Spleen (tissue), 11 donors: ENCODE results near the gene USP10. TPM values are rescaled to one million over a fixed set of nuclear protein-coding genes. Genes with fewer than 3 reads are reported as not detected.

Source experiments
- DNase-seq: peaks from one replicate; pipeline ENCODE4 v3.0.0-alpha.2; 2020
- H3K27ac ChIP-seq, 8 donors: fragments of 200-600 bp; sonication (generic) in 7 of 8; 1 replicate in 4 of 8; 2 replicates in 4 of 8; pipeline versions ENCODE4 v1.5.0 to v1.8.0; 2016 to 2021; ENCODE audit warnings: inconsistent platforms in 4 of 8, mild to moderate bottlenecking in 4 of 8, moderate library complexity in 1 of 8
- H3K27me3 ChIP-seq, 7 donors: fragments of 200-600 bp; sonication (generic) in 6 of 7; replicated peaks in 1 of 7; 1 replicate in 4 of 7; 2 replicates in 3 of 7; pipeline versions ENCODE4 v1.5.0 to v1.8.0; 2016 to 2021; ENCODE audit warnings: inconsistent platforms in 3 of 7, mild to moderate bottlenecking in 1 of 7
- H3K36me3 ChIP-seq, 6 donors: fragments of 200-600 bp; sonication (generic) in 5 of 6; 1 replicate in 4 of 6; 2 replicates in 2 of 6; pipeline versions ENCODE4 v1.5.0 to v1.8.0; 2016 to 2021; ENCODE audit warnings: inconsistent platforms in 2 of 6
- H3K4me1 ChIP-seq, 6 donors: fragments of 200-600 bp; sonication (generic) in 5 of 6; 1 replicate in 3 of 6; 2 replicates in 3 of 6; pipeline versions ENCODE4 v1.5.0 to v1.8.0; 2016 to 2021; ENCODE audit warnings: inconsistent platforms in 3 of 6
- H3K4me3 ChIP-seq, 8 donors: fragments of 200-600 bp; sonication (generic) in 7 of 8; 1 replicate in 4 of 8; 2 replicates in 4 of 8; pipeline versions ENCODE4 v1.5.0 to v1.8.0; 2016 to 2021; ENCODE audit warnings: inconsistent platforms in 4 of 8, mild to moderate bottlenecking in 4 of 8, moderate library complexity in 2 of 8
- H3K9me3 ChIP-seq, 8 donors: fragments of 200-600 bp; sonication (generic) in 7 of 8; 1 replicate in 4 of 8; 2 replicates in 4 of 8; pipeline versions ENCODE4 v1.5.0 to v1.8.0; 2016 to 2021; ENCODE audit warnings: inconsistent platforms in 4 of 8
- POLR2A ChIP-seq, 3 donors: fragments of 450-650 bp; IDR thresholded peaks; one replicate each; pipeline ENCODE4 v1.5.1; 2017; ENCODE audit warnings: antibody characterized with exemption in 3 of 3, mild to moderate bottlenecking in 1 of 3
- POLR2AphosphoS5 ChIP-seq, 3 donors: sonication (generic); formaldehyde crosslinking; IDR thresholded peaks; one replicate each; pipeline ENCODE4 v1.5.1; 2017; ENCODE audit warnings: antibody characterized with exemption in 3 of 3
- WGBS, 5 donors: extraction: QIAGEN DNeasy Blood & Tissue Kit in 3 of 5; methylation state at CpG; one replicate each; pipeline versions ENCODE4 v1.1.5 to v1.1.7; 2013 to 2018; 5-methylcytosine and 5-hydroxymethylcytosine counted together
- intact Hi-C: fragments of 100-400 bp; cut with DNase I; formaldehyde crosslinking; loops from one replicate; pipeline ENCODE4 v1.15.0; 2023; ENCODE audit warnings: low total_unique reads
- polyA plus RNA-seq, 3 donors: library from polyadenylated mRNA; stranded (reverse); fragments of 200-250 nt; gene quantifications; one replicate each; pipeline ENCODE4 v1.2.1, GENCODE V29; 2013
- total RNA-seq, 7 donors: library from RNA; depleted of rRNA in 3 of 7; stranded (reverse); fragments of >200 nt in 3 of 7; fragmentation: NEBNext Ultra II Directional in 4 of 7; extraction: Animal tissue kit (Norgen Biotek cat#: 25700) in 4 of 7; gene quantifications; one replicate each; pipeline versions ENCODE4 v1.1.0 to v1.2.1, GENCODE V29; 2016 to 2021
- TF ChIP-seq, protein P1 (sequence below), 11 experiments: fragments of 200-600 bp in 7 of 11; fragments of 450-650 bp in 4 of 11; sonication (generic) in 4 of 11; IDR thresholded peaks in 8 of 11; conservative IDR thresholded peaks in 3 of 11; 1 replicate in 7 of 11; 2 replicates in 4 of 11; pipeline versions ENCODE4 v1.4.0 to v1.8.0; 2016 to 2021; ENCODE audit warnings: antibody characterized with exemption in 11 of 11, inconsistent platforms in 4 of 11, mild to moderate bottlenecking in 1 of 11
- donor health status: healthy with polysubstance abuse.
- donor health status: DM: no; HTN: no; CAD: no; lungs with moderate emphysema.
- donor health status: DM: no; HTN: no; CAD: no.
- donor health status: Bipolar disorder and iron deficiency.
- donor health status: healthy.
- donor health status: DM: no; HTN: no; CAD: no.
- donor health status: DM: yes; HTN: yes; CAD: no.

Gene USP10
- total and polyA plus RNA-seq, 10 donors = 28.1 to 105 (median 79.5) TPM

DNA sequence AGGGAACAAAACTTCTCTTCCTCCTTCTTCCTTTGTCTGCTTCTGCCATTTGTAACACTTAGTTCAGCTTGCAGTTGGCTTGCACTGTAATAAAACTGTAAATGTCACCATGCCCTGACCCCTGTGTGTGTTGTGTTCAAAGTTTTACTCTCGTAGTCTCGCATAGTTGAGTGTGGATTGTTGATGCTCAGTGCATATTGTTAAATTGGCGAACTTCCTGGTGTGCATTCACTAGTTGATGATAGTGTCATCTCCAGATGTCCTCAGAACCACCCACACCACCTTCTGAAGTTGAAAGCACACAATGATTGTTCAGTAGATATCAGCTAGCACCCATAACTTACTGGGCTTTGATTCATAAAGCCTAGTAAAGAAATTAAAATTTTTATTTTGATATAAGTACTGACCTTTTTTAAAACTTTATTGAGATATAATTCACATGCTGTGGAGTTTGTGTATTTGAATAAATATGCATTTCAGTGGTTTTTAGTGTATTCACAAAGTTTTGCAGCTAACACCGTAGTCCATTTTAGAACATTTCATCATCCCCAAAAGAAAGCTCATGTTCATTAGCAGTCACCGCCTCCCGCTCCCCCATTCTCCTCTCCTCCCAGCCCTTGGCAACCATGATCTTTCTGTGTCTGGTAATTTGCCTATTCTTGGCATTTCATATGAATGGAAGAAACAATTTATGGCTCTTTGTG, 25.0 kb downstream of the USP10 start:
- H3K36me3 ChIP-seq = peaks cover 0 to 14% (median 0%) of the 10 kb centered on the region in 6 donors
- H3K27ac ChIP-seq = peak overlapping the region in 5 of 8 donors; percentile 12 to 48 (median 15)
- TF ChIP-seq POLR2AphosphoS5 (IDR thresholded peaks at IDR 0.05) (no peak), POLR2A (IDR thresholded peaks at IDR 0.05) (no peak)
- TF ChIP-seq, protein P1, sequence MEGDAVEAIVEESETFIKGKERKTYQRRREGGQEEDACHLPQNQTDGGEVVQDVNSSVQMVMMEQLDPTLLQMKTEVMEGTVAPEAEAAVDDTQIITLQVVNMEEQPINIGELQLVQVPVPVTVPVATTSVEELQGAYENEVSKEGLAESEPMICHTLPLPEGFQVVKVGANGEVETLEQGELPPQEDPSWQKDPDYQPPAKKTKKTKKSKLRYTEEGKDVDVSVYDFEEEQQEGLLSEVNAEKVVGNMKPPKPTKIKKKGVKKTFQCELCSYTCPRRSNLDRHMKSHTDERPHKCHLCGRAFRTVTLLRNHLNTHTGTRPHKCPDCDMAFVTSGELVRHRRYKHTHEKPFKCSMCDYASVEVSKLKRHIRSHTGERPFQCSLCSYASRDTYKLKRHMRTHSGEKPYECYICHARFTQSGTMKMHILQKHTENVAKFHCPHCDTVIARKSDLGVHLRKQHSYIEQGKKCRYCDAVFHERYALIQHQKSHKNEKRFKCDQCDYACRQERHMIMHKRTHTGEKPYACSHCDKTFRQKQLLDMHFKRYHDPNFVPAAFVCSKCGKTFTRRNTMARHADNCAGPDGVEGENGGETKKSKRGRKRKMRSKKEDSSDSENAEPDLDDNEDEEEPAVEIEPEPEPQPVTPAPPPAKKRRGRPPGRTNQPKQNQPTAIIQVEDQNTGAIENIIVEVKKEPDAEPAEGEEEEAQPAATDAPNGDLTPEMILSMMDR (IDR thresholded peaks at IDR 0.05 in 8 of 11, conservative IDR thresholded peaks at IDR 0.05 in 3 of 11) = no peak
- WGBS, 5 donors = 57 to 72% (median 60%) methylated on average over 6 of the region's 6 CpGs
- no peaks in the 10 kb centered on the region for H3K9me3 ChIP-seq
- peaks cover 44 to 92% (median 71%) of the 10 kb centered on the region in 6 donors for H3K4me1 ChIP-seq
- intact Hi-C loops = loop anchor here (5.0 kb wide), 3 partner anchors 52 to 212 kb away; no protein-coding TSS in a partner anchor
- no peak for DNase-seq
- no peak overlapping the region for H3K4me3 ChIP-seq
- H3K27me3 ChIP-seq = no peaks in the 10 kb centered on the region

DNA sequence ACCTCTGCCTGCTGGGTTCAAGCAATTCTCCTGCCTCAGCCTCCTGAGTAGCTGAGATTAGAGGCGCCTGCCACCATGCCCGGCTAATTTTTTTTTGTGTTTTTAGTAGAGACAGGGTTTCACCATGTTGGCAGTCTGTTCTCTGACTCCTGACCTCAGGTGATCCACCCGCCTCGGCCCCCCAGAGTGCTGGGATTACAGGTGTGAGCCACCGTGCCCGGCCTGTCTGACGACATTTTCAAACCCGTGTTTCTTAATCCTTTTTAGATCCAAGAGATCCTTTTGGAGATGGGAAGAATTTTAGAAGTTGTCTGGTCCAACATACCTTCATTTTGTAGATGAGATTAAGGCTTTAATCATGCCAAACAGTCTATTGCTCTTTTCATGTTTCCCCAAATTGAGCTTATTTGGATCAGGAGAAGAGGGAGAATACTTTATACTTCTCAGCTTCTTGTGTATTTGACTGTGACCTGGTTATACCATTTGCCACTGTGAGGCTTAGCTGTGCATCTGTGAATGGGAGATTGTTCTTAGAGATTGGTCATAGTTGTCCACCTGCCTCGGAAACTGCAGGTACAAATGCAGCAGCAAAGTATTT, 25.8 kb downstream of the USP10 start:
- Histone ChIP-seq H3K9me3 (no peaks in the 10 kb centered on the region), H3K36me3 (peaks cover 0 to 9% (median 0%) of the 10 kb centered on the region in 6 donors), H3K27ac (peak overlapping the region in 3 of 8 donors; percentile 75 to 83 (median 76)), H3K27me3 (no peaks in the 10 kb centered on the region), H3K4me3 (no peak overlapping the region), H3K4me1 (peaks cover 45 to 94% (median 71%) of the 10 kb centered on the region in 6 donors)
- WGBS, 5 donors = 78 to 81% (median 79%) methylated on average over 9 of the region's 9 CpGs
- intact Hi-C loops = loop anchor here (5.0 kb wide), 2 partner anchors 53 to 213 kb away; no protein-coding TSS in a partner anchor
- no peak for DNase-seq
- TF ChIP-seq, protein P1 (IDR thresholded peaks at IDR 0.05 in 8 of 11, conservative IDR thresholded peaks at IDR 0.05 in 3 of 11) = no peak
- TF ChIP-seq POLR2AphosphoS5 (IDR thresholded peaks at IDR 0.05) (no peak), POLR2A (IDR thresholded peaks at IDR 0.05) (no peak)

DNA sequence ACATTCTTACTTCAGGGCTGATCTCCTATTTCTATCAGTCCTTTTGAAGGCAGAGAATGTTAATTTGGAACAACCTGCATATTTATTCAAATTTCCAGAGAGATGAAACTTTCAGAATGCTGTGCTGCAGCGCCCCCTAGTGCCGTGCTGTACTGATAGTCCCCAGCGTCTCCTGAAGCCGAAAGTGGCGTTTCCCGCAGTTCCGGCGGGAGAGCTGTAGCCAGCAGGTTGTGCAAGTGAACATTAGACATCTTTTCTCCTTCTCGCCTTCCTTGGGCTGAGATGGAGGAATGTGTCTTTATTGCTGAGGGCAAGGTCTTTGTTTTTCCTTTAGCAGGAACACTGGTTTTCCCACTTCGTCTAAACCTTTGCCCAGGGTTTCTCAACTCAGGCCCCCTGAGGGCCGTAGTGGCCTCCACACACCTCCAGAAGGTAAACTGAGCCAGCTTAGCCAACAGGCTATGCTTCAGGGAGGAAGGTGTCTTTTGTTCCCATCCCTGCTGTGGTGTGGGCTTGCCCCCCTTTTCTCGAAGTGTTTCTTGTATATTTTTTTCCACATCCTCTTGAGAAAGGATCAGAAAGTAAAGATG, 26.4 kb downstream of the USP10 start:
- Histone ChIP-seq H3K4me1 (peaks cover 51 to 100% (median 75%) of the 10 kb centered on the region in 6 donors), H3K27ac (peak overlapping the region; percentile 14 to 83 (median 73))
- 3 to 7% (median 5%) methylated on average over 12 of the region's 12 CpGs for WGBS, 5 donors

More for the DNA sequence above, 26.4 kb downstream of the USP10 start:
- H3K4me3 ChIP-seq = peak overlapping the region in 5 of 8 donors; percentile 19 to 54 (median 22)
- peaks cover 0 to 9% (median 0%) of the 10 kb centered on the region in 6 donors for H3K36me3 ChIP-seq
- intact Hi-C loops = loop anchor here (5.0 kb wide), 2 partner anchors 54 to 214 kb away; no protein-coding TSS in a partner anchor
- no peaks in the 10 kb centered on the region for H3K27me3 ChIP-seq
- DNase-seq = peak; percentile 95
- TF ChIP-seq POLR2AphosphoS5 (IDR thresholded peaks at IDR 0.05) (peak in 2 of 3 donors; percentile 44 to 50), POLR2A (IDR thresholded peaks at IDR 0.05) (no peak)
- TF ChIP-seq, protein P1 (IDR thresholded peaks at IDR 0.05 in 8 of 11, conservative IDR thresholded peaks at IDR 0.05 in 3 of 11) = peak; percentile 79 to 98 (median 93)
- H3K9me3 ChIP-seq = no peaks in the 10 kb centered on the region
